ENCODE measurements around the gene CACNG5.

Gene CACNG5

GRCh38 chr17:66915204-66915611, 80.3 kb downstream of the CACNG5 start:
- Histone ChIP-seq H3K36me3 (ENCODE audit: control insufficient read depth, low read depth, low read length) (no peaks in the 10 kb centered on the region), H3K9ac (ENCODE audit: low read length) (no peak overlapping the region), H3K4me1 (ENCODE audit: control insufficient read depth, low read depth, low read length) (no peaks in the 10 kb centered on the region), H3K27ac (ENCODE audit: low read length) (no peak overlapping the region), H3K9me3 (ENCODE audit: control insufficient read depth, low read depth, low read length) (no peaks in the 10 kb centered on the region), H3K27me3 (ENCODE audit: control insufficient read depth, insufficient read depth, low read length) (no peaks in the 10 kb centered on the region), H3K4me3 (ENCODE audit: low read length) (no peak overlapping the region)

- no peak overlapping the region for H3K9ac ChIP-seq (ENCODE audit: low read length)
- H3K4me1 ChIP-seq (ENCODE audit: control insufficient read depth, low read depth, low read length): no peaks in the 10 kb centered on the region
- H3K27ac ChIP-seq (ENCODE audit: low read length): no peak overlapping the region
- no peak overlapping the region for H3K4me3 ChIP-seq (ENCODE audit: low read length)
- H3K27me3 ChIP-seq (ENCODE audit: control insufficient read depth, insufficient read depth, low read length): no peaks in the 10 kb centered on the region
- no peaks in the 10 kb centered on the region for H3K9me3 ChIP-seq (ENCODE audit: control insufficient read depth, low read depth, low read length)
- no peaks in the 10 kb centered on the region for H3K36me3 ChIP-seq (ENCODE audit: control insufficient read depth, low read depth, low read length)
Measured at GRCh38 chr17:66915792-66916191, 80.9 kb downstream of the CACNG5 start.

- Histone ChIP-seq H3K27me3 (ENCODE audit: control insufficient read depth, insufficient read depth, low read length) (no peaks in the 10 kb centered on the region), H3K4me1 (ENCODE audit: control insufficient read depth, low read depth, low read length) (no peaks in the 10 kb centered on the region), H3K4me3 (ENCODE audit: low read length) (no peak overlapping the region), H3K9me3 (ENCODE audit: control insufficient read depth, low read depth, low read length) (no peaks in the 10 kb centered on the region), H3K9ac (ENCODE audit: low read length) (no peak overlapping the region), H3K36me3 (ENCODE audit: control insufficient read depth, low read depth, low read length) (no peaks in the 10 kb centered on the region), H3K27ac (ENCODE audit: low read length) (no peak overlapping the region)
Measured at GRCh38 chr17:66916946-66917345, 82.0 kb downstream of the CACNG5 start.

DNA sequence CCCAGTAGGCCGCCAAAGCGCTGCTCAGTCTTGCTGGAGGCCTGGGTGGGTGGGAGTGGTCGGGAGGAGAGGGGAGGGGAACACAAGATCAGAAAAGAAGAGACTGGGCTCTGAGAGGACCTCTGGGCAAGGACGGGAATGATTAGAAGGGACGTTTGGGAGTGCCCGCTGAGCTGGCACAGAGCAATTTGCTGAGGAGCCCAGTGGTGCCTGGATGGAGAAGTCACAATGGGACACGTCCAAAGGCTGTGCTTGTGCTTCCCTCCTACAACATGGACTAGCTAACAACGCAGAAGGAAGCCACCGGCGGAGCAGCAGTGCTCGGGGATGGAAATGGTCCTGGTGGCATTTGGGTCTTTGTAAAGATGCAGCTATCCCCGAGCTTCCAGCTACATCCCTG, 84.0 kb downstream of the CACNG5 start:
- Histone ChIP-seq H3K36me3 (ENCODE audit: control insufficient read depth, low read depth, low read length) (no peaks in the 10 kb centered on the region), H3K9ac (ENCODE audit: low read length) (no peak overlapping the region), H3K4me1 (ENCODE audit: control insufficient read depth, low read depth, low read length) (no peaks in the 10 kb centered on the region), H3K27me3 (ENCODE audit: control insufficient read depth, insufficient read depth, low read length) (no peaks in the 10 kb centered on the region), H3K9me3 (ENCODE audit: control insufficient read depth, low read depth, low read length) (no peaks in the 10 kb centered on the region), H3K4me3 (ENCODE audit: low read length) (no peak overlapping the region), H3K27ac (ENCODE audit: low read length) (no peak overlapping the region)

DNA sequence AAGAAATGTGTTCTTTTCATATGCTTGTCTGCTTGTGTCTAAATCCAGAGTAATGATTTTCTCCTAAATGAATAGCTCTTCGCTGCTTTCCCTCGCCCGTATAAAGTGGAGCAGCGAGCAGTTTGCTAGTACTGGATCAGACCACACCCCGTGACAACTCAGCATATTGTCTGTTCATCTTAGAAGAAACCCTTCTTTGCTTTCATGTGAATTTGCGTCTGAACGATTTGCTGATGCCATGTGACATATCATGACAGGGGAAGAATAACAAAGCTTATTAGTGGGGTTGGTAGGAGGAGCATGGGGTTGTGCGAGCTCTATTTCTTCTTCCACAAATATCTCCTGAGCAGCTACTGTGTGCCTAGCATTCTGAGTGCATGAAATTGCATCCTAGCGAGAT, 85.5 kb downstream of the CACNG5 start:
- Histone ChIP-seq H3K9me3 (ENCODE audit: control insufficient read depth, low read depth, low read length) (no peaks in the 10 kb centered on the region), H3K36me3 (ENCODE audit: control insufficient read depth, low read depth, low read length) (no peaks in the 10 kb centered on the region), H3K27ac (ENCODE audit: low read length) (no peak overlapping the region), H3K27me3 (ENCODE audit: control insufficient read depth, insufficient read depth, low read length) (no peaks in the 10 kb centered on the region), H3K4me3 (ENCODE audit: low read length) (no peak overlapping the region), H3K9ac (ENCODE audit: low read length) (no peak overlapping the region), H3K4me1 (ENCODE audit: control insufficient read depth, low read depth, low read length) (no peaks in the 10 kb centered on the region)

DNA sequence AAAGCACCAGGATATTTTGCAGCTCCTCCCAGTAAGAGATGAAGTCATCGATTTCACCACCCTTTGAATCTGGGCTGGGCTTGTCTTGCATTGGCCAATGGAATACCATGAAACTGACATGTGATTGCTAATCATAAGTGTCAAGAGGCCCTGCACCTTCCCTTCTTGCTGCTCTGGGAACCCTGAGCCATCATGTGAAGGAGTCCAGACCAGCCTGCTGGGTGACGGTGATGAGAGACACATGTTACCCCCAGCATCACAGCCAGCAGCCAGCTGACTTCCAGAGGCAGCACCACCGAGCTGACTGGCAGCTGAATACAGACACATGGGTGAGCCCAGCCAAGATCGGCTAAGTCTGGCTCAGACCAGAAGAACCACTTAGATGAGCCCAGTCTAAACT, 86.0 kb downstream of the CACNG5 start:
- Histone ChIP-seq H3K9ac (ENCODE audit: low read length) (no peak overlapping the region), H3K4me1 (ENCODE audit: control insufficient read depth, low read depth, low read length) (no peaks in the 10 kb centered on the region), H3K36me3 (ENCODE audit: control insufficient read depth, low read depth, low read length) (no peaks in the 10 kb centered on the region), H3K27me3 (ENCODE audit: control insufficient read depth, insufficient read depth, low read length) (no peaks in the 10 kb centered on the region), H3K9me3 (ENCODE audit: control insufficient read depth, low read depth, low read length) (no peaks in the 10 kb centered on the region), H3K27ac (ENCODE audit: low read length) (no peak overlapping the region), H3K4me3 (ENCODE audit: low read length) (no peak overlapping the region)

- no peaks in the 10 kb centered on the region for H3K9me3 ChIP-seq (ENCODE audit: control insufficient read depth, low read depth, low read length)
- H3K9ac ChIP-seq (ENCODE audit: low read length): no peak overlapping the region
- no peak overlapping the region for H3K4me3 ChIP-seq (ENCODE audit: low read length)
- no peak overlapping the region for H3K27ac ChIP-seq (ENCODE audit: low read length)
- no peaks in the 10 kb centered on the region for H3K36me3 ChIP-seq (ENCODE audit: control insufficient read depth, low read depth, low read length)
- no peaks in the 10 kb centered on the region for H3K4me1 ChIP-seq (ENCODE audit: control insufficient read depth, low read depth, low read length)
- no peaks in the 10 kb centered on the region for H3K27me3 ChIP-seq (ENCODE audit: control insufficient read depth, insufficient read depth, low read length)
Measured at GRCh38 chr17:66923886-66924285, 89.0 kb downstream of the CACNG5 start.

- H3K9ac ChIP-seq (ENCODE audit: low read length): no peak overlapping the region
- no peaks in the 10 kb centered on the region for H3K27me3 ChIP-seq (ENCODE audit: control insufficient read depth, insufficient read depth, low read length)
- no peak overlapping the region for H3K4me3 ChIP-seq (ENCODE audit: low read length)
- no peaks in the 10 kb centered on the region for H3K9me3 ChIP-seq (ENCODE audit: control insufficient read depth, low read depth, low read length)
- no peak overlapping the region for H3K27ac ChIP-seq (ENCODE audit: low read length)
- no peaks in the 10 kb centered on the region for H3K4me1 ChIP-seq (ENCODE audit: control insufficient read depth, low read depth, low read length)
- H3K36me3 ChIP-seq (ENCODE audit: control insufficient read depth, low read depth, low read length): no peaks in the 10 kb centered on the region
Measured at GRCh38 chr17:66925811-66926500, 91.0 kb downstream of the CACNG5 start.

- Histone ChIP-seq H3K36me3 (ENCODE audit: control insufficient read depth, low read depth, low read length) (no peaks in the 10 kb centered on the region), H3K27ac (ENCODE audit: low read length) (no peak overlapping the region), H3K4me1 (ENCODE audit: control insufficient read depth, low read depth, low read length) (no peaks in the 10 kb centered on the region), H3K9ac (ENCODE audit: low read length) (no peak overlapping the region), H3K4me3 (ENCODE audit: low read length) (no peak overlapping the region), H3K27me3 (ENCODE audit: control insufficient read depth, insufficient read depth, low read length) (no peaks in the 10 kb centered on the region), H3K9me3 (ENCODE audit: control insufficient read depth, low read depth, low read length) (no peaks in the 10 kb centered on the region)
Measured at GRCh38 chr17:66928949-66929348, 94.0 kb downstream of the CACNG5 start.

GRCh38 chr17:66929591-66929990, 94.7 kb downstream of the CACNG5 start:
- H3K27ac ChIP-seq (ENCODE audit: low read length): no peak overlapping the region
- no peak overlapping the region for H3K4me3 ChIP-seq (ENCODE audit: low read length)
- no peaks in the 10 kb centered on the region for H3K27me3 ChIP-seq (ENCODE audit: control insufficient read depth, insufficient read depth, low read length)
- no peak overlapping the region for H3K9ac ChIP-seq (ENCODE audit: low read length)
- H3K36me3 ChIP-seq (ENCODE audit: control insufficient read depth, low read depth, low read length): no peaks in the 10 kb centered on the region
- H3K4me1 ChIP-seq (ENCODE audit: control insufficient read depth, low read depth, low read length): no peaks in the 10 kb centered on the region
- H3K9me3 ChIP-seq (ENCODE audit: control insufficient read depth, low read depth, low read length): no peaks in the 10 kb centered on the region

GRCh38 chr17:66930933-66931332, 96.0 kb downstream of the CACNG5 start:
- Histone ChIP-seq H3K36me3 (ENCODE audit: control insufficient read depth, low read depth, low read length) (no peaks in the 10 kb centered on the region), H3K27ac (ENCODE audit: low read length) (no peak overlapping the region), H3K4me3 (ENCODE audit: low read length) (no peak overlapping the region), H3K9ac (ENCODE audit: low read length) (no peak overlapping the region), H3K27me3 (ENCODE audit: control insufficient read depth, insufficient read depth, low read length) (no peaks in the 10 kb centered on the region), H3K4me1 (ENCODE audit: control insufficient read depth, low read depth, low read length) (no peaks in the 10 kb centered on the region), H3K9me3 (ENCODE audit: control insufficient read depth, low read depth, low read length) (no peaks in the 10 kb centered on the region)

DNA sequence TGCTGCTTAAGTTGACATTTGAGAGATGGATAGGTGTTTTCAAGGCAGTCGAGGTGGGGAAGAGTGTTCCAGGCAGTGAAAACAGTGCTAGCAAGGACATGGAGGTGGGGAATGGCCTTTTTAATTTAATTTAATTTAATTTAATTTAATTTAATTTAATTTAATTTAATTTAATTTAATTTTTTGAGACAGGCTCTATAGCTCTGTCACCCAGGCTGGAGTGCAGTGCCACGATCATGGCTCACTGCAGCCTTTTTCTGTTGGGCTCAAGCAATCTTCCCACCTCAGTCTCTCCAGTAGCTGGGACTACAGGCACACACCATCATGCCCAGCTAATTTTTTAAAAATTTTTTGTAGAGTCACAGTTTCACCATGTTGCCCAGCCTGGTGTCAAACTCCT, 97.4 kb downstream of the CACNG5 start:
- H3K4me3 ChIP-seq (ENCODE audit: low read length): no peak overlapping the region
- no peaks in the 10 kb centered on the region for H3K9me3 ChIP-seq (ENCODE audit: control insufficient read depth, low read depth, low read length)
- H3K4me1 ChIP-seq (ENCODE audit: control insufficient read depth, low read depth, low read length): no peaks in the 10 kb centered on the region
- H3K9ac ChIP-seq (ENCODE audit: low read length): no peak overlapping the region
- H3K27ac ChIP-seq (ENCODE audit: low read length): no peak overlapping the region
- no peaks in the 10 kb centered on the region for H3K36me3 ChIP-seq (ENCODE audit: control insufficient read depth, low read depth, low read length)
- no peaks in the 10 kb centered on the region for H3K27me3 ChIP-seq (ENCODE audit: control insufficient read depth, insufficient read depth, low read length)

Measured in iPS-18a (cell line).